Body of pancreas (tissue), 4 donors: ENCODE measurements around the gene ADPRHL1.

Experiments
- POLR2A ChIP-seq, 3 donors: fragments of 450-650 bp; IDR thresholded peaks; one replicate each; pipeline ENCODE4 v1.6.1; 2016; ENCODE audit warnings: antibody characterized with exemption in 3 of 3, mild to moderate bottlenecking in 2 of 3
- TF ChIP-seq, protein P1 (sequence below), 7 experiments: fragments of 450-650 bp in 4 of 7; fragments of 200-600 bp in 3 of 7; sonication (generic) in 3 of 7; IDR thresholded peaks; one replicate each; pipeline ENCODE4 v1.5.1; 2016 to 2019; ENCODE audit warnings: antibody characterized with exemption in 7 of 7

DNA sequence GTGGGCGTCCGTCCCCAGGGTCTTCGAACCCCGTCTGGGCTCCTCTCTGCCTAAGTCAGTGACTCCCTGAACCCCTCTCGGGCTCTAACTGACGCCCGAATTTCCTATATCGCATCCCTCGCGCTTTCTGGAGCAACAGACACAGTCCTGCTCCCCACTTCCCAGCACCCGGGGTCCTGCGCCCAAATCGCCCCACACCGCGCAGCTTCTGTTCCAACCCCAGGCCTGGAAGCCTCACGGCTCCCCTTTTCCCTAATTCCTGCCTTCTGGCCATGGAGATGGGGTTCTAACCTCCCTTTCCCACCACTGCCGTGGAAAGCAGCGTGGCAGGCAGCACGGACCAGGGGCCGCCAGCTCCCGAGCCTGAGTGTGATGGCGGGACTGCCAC, 87.7 kb downstream of the ADPRHL1 start:
- TF ChIP-seq, protein P1, sequence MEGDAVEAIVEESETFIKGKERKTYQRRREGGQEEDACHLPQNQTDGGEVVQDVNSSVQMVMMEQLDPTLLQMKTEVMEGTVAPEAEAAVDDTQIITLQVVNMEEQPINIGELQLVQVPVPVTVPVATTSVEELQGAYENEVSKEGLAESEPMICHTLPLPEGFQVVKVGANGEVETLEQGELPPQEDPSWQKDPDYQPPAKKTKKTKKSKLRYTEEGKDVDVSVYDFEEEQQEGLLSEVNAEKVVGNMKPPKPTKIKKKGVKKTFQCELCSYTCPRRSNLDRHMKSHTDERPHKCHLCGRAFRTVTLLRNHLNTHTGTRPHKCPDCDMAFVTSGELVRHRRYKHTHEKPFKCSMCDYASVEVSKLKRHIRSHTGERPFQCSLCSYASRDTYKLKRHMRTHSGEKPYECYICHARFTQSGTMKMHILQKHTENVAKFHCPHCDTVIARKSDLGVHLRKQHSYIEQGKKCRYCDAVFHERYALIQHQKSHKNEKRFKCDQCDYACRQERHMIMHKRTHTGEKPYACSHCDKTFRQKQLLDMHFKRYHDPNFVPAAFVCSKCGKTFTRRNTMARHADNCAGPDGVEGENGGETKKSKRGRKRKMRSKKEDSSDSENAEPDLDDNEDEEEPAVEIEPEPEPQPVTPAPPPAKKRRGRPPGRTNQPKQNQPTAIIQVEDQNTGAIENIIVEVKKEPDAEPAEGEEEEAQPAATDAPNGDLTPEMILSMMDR (IDR thresholded peaks at IDR 0.05): no peak
- TF ChIP-seq POLR2A (IDR thresholded peaks at IDR 0.05): no peak
